Endothelial cell of umbilical vein (primary cell): Measurements from ENCODE around the gene SLC51B. TPM values are rescaled to one million over a fixed set of nuclear protein-coding genes. Genes with fewer than 3 reads are reported as not detected.

ENCODE experiments used
- BruUV-seq: library from RNA; stranded (reverse); fragments of 400-500 nt; replicated peaks from 2 replicates; lab custom pipeline; 2021; lab: Mats Ljungman, UMichigan
- CTCF ChIA-PET: fragments of 300-600, 350-600 bp; sonication (Branson Sonifier 250); formaldehyde crosslinking; loops from one replicate; lab custom pipeline; 2021; ENCODE audit warnings: antibody characterized with exemption, inconsistent platforms; lab: Charles Lee
- POLR2A ChIA-PET: fragments of 300-600, 350-600 bp; sonication (Branson Sonifier 250); formaldehyde crosslinking; loops from one replicate; lab custom pipeline; 2021; ENCODE audit warnings: antibody characterized with exemption, inconsistent platforms; lab: Charles Lee
- DNase-seq: peaks from one replicate; pipeline ENCODE4 v3.0.0-alpha.2; 2011; ENCODE audit warnings: low read depth, low spot score
- FAIRE-seq: peaks from 2 replicates; lab custom pipeline; 2011; peaks lifted over from hg19 to GRCh38; lab: Jason Lieb, UNC
- H2AFZ ChIP-seq: 2 replicates; pipeline ENCODE4 v1.6.0; 2012; ENCODE audit warnings: low read depth, low read length, control low read depth, inconsistent platforms
- H3K27ac ChIP-seq: 2 replicates; pipeline ENCODE4 v1.5.1; 2011; ENCODE audit warnings: low read depth, mild to moderate bottlenecking, control low read depth, low read length, moderate library complexity; ENCODE audit not compliant: insufficient read depth
- H3K27me3 ChIP-seq, 2 experiments: 2 replicates each; pipeline versions ENCODE4 v1.6.0 to v1.6.1; 2011; ENCODE audit warnings: low read length in 2 of 2, mixed read lengths in 1 of 2; ENCODE audit not compliant: control insufficient read depth in 2 of 2, insufficient read depth in 2 of 2
- H3K36me3 ChIP-seq, 2 experiments: 2 replicates in 1 of 2; 3 replicates in 1 of 2; pipeline ENCODE4 v1.5.1; 2011; ENCODE audit warnings: low read length in 2 of 2, mild to moderate bottlenecking in 1 of 2, moderate library complexity in 1 of 2; ENCODE audit not compliant: control insufficient read depth in 2 of 2, insufficient read depth in 2 of 2; ENCODE audit errors: extremely low read depth in 1 of 2
- H3K4me1 ChIP-seq: 3 replicates; pipeline ENCODE4 v1.5.1; 2011; ENCODE audit warnings: mild to moderate bottlenecking, low read length; ENCODE audit not compliant: control insufficient read depth, insufficient read depth; ENCODE audit errors: extremely low read depth
- H3K4me2 ChIP-seq: 2 replicates; pipeline ENCODE4 v1.6.1; 2011; ENCODE audit warnings: low read length, control low read depth, mixed read lengths; ENCODE audit not compliant: insufficient read depth
- H3K4me3 ChIP-seq, 3 experiments: fragments of 200-600 bp in 1 of 3; sonication (generic), shearing (Covaris generic) in 1 of 3; replicated peaks in 1 of 3; 2 replicates each; pipeline ENCODE4 v1.5.1; 2011 to 2016; ENCODE audit warnings: control low read depth in 3 of 3, low read length in 3 of 3, mild to moderate bottlenecking in 2 of 3, inconsistent platforms in 1 of 3, low read depth in 1 of 3, moderate library complexity in 1 of 3; ENCODE audit not compliant: insufficient read depth in 1 of 3
- H3K79me2 ChIP-seq: 2 replicates; pipeline ENCODE4 v1.6.0; 2012; ENCODE audit warnings: low read length, inconsistent platforms; ENCODE audit not compliant: control insufficient read depth, insufficient read depth
- H3K9ac ChIP-seq: replicated peaks from 2 replicates; pipeline ENCODE3; 2011; ENCODE audit warnings: low read length, control low read depth; ENCODE audit not compliant: insufficient read depth; ENCODE audit errors: extremely low read depth
- H3K9me1 ChIP-seq: replicated peaks from 3 replicates; pipeline ENCODE4 v1.6.0; 2011; ENCODE audit warnings: mild to moderate bottlenecking, low read length; ENCODE audit not compliant: control insufficient read depth, insufficient read depth; ENCODE audit errors: extremely low read depth
- H3K9me3 ChIP-seq: replicated peaks from 2 replicates; pipeline ENCODE4 v1.5.1; 2012; ENCODE audit warnings: low read length, inconsistent platforms; ENCODE audit not compliant: control insufficient read depth, insufficient read depth
- H4K20me1 ChIP-seq: replicated peaks from 2 replicates; pipeline ENCODE3; 2011; ENCODE audit warnings: mild to moderate bottlenecking, low read length; ENCODE audit not compliant: control insufficient read depth, insufficient read depth; ENCODE audit errors: extremely low read depth
- EZH2 ChIP-seq: IDR thresholded peaks from 2 replicates; pipeline ENCODE4 v1.6.1; 2012; ENCODE audit warnings: borderline replicate concordance, low read depth, mild to moderate bottlenecking, moderate library complexity, low read length, inconsistent platforms; ENCODE audit not compliant: severe bottlenecking
- FOS ChIP-seq: IDR thresholded peaks from 2 replicates; pipeline ENCODE4 v1.6.1; 2011; ENCODE audit warnings: mild to moderate bottlenecking, low read length, moderate library complexity, borderline replicate concordance; ENCODE audit not compliant: insufficient read depth
- GATA2 ChIP-seq: IDR thresholded peaks from 2 replicates; pipeline ENCODE4 v1.7.0; 2011; ENCODE audit warnings: low read depth, mild to moderate bottlenecking, moderate library complexity, mixed read lengths, low read length; ENCODE audit not compliant: insufficient read length, insufficient read depth
- JUN ChIP-seq: IDR thresholded peaks from 2 replicates; pipeline ENCODE4 v1.6.1; 2011; ENCODE audit warnings: borderline replicate concordance, low read depth; ENCODE audit not compliant: insufficient read length, insufficient read depth
- MYC ChIP-seq: IDR thresholded peaks from one replicate; pipeline ENCODE4 v1.6.1; 2011; ENCODE audit warnings: mild to moderate bottlenecking, low read depth, low read length
- POLR2A ChIP-seq: IDR thresholded peaks from 2 replicates; pipeline ENCODE4 v1.6.1; 2012; ENCODE audit warnings: low read depth, mild to moderate bottlenecking, control low read depth, low read length
- POLR2AphosphoS5 ChIP-seq: IDR thresholded peaks from 2 replicates; pipeline ENCODE4 v1.6.1; 2012; ENCODE audit warnings: low read depth, mild to moderate bottlenecking, control low read depth, low read length, moderate library complexity; ENCODE audit not compliant: insufficient read depth
- dilution Hi-C: fragments of 300-500 bp; cut with MboI; formaldehyde crosslinking; loops from one replicate; pipeline ENCODE4 v1.15.0; 2019; ENCODE audit warnings: low sequenced_read_pairs; ENCODE audit not compliant: extremely low pct_ligation_motif_present
- intact Hi-C: fragments of 100-400 bp; cut with micrococcal nuclease; formaldehyde crosslinking; loops from one replicate; pipeline ENCODE4 v1.10.0; 2022
- polyA plus RNA-seq, 4 experiments: library from polyadenylated mRNA; depleted of rRNA in 3 of 4; stranded (reverse) in 3 of 4; unstranded in 1 of 4; fragments of >200 nt; gene quantifications; 2 replicates each; pipeline versions ENCODE4 v1.2.1 to v1.2.3, GENCODE V29; 2011 to 2012; ENCODE audit warnings: missing spikeins in 1 of 4
- total RNA-seq: library from RNA; stranded (reverse); gene quantifications from 2 replicates; pipeline ENCODE4 v1.2.3, GENCODE V29; 2021
- TF ChIP-seq, protein P1 (sequence below): IDR thresholded peaks from 2 replicates; pipeline ENCODE4 v1.6.1; 2011; ENCODE audit not compliant: insufficient read depth, insufficient read length
- TF ChIP-seq, protein P2 (sequence below), 2 donors: IDR thresholded peaks; 1 replicate in 1 of 2; 2 replicates in 1 of 2; pipeline ENCODE4 v1.5.1; 2011; ENCODE audit warnings: low read length in 2 of 2, mild to moderate bottlenecking in 2 of 2, moderate library complexity in 2 of 2, control low read depth in 1 of 2, inconsistent platforms in 1 of 2, low read depth in 1 of 2; ENCODE audit not compliant: insufficient read depth in 1 of 2; ENCODE audit errors: extremely low read depth in 1 of 2

SLC51B gene
- total and polyA plus RNA-seq, 2 donors (not counting 3 experiments of a cell fraction or from before 2014, with no cell fraction given), result not detected

DNA sequence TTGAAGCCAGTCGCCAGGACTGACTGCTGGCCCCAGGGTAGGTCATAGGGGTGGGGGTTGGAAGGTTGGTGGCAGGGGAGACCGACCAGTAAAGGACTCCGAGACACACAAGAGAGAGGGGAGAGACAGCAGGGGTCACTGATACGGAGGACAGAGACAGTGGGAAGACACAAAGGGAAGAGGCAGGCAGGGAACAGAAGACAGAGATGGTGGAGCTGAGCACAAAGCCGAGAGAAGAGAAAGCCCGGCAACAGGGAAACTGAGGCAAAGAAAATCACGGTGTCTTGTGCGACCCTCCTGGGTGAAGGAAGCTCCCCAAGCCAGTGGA, 22.1 kb downstream of the SLC51B start:
- Histone ChIP-seq H3K9ac (no peak overlapping the region), H3K4me2 (no peak overlapping the region), H3K79me2 (no peaks in the 10 kb centered on the region), H3K27me3 (peaks cover 31 to 44% of the 10 kb centered on the region in 2 experiments), H3K9me1 (no peaks in the 10 kb centered on the region), H4K20me1 (no peaks in the 10 kb centered on the region), H3K36me3 (no peaks in the 10 kb centered on the region), H2AFZ (no peak overlapping the region), H3K27ac (no peak overlapping the region), H3K9me3 (no peaks in the 10 kb centered on the region), H3K4me1 (no peaks in the 10 kb centered on the region), H3K4me3 (no peak overlapping the region)
- no TSS peak for BruUV-seq
- TF ChIP-seq POLR2A (no peak), GATA2 (no peak), FOS (no peak), MYC (no peak), JUN (no peak), POLR2AphosphoS5 (no peak), EZH2 (no peak)
- TF ChIP-seq, protein P1, sequence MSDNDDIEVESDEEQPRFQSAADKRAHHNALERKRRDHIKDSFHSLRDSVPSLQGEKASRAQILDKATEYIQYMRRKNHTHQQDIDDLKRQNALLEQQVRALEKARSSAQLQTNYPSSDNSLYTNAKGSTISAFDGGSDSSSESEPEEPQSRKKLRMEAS, result no peak
- TF ChIP-seq, protein P2, sequence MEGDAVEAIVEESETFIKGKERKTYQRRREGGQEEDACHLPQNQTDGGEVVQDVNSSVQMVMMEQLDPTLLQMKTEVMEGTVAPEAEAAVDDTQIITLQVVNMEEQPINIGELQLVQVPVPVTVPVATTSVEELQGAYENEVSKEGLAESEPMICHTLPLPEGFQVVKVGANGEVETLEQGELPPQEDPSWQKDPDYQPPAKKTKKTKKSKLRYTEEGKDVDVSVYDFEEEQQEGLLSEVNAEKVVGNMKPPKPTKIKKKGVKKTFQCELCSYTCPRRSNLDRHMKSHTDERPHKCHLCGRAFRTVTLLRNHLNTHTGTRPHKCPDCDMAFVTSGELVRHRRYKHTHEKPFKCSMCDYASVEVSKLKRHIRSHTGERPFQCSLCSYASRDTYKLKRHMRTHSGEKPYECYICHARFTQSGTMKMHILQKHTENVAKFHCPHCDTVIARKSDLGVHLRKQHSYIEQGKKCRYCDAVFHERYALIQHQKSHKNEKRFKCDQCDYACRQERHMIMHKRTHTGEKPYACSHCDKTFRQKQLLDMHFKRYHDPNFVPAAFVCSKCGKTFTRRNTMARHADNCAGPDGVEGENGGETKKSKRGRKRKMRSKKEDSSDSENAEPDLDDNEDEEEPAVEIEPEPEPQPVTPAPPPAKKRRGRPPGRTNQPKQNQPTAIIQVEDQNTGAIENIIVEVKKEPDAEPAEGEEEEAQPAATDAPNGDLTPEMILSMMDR (IDR thresholded peaks at IDR 0.05; ENCODE audit: extremely low read depth in 1 of 2, insufficient read depth in 1 of 2, low read depth in 1 of 2, low read length in 2 of 2), result no peak
- CTCF ChIA-PET, result interaction anchor here (0.6 to 5.2 kb wide), 7 partner anchors 11 to 304 kb away, joined by 3 to 35 read pairs (median 9); partner anchors contain the start of gene KBTBD13
- FAIRE-seq (no peak), DNase-seq (no peak)
- POLR2A ChIA-PET, result no interaction called here
- intact Hi-C loops (no loop called here), dilution Hi-C loops (no loop called here)
